Measurements from ENCODE around the gene C1orf21. TPM values are rescaled to one million over a fixed set of nuclear protein-coding genes. Genes with fewer than 3 reads are reported as not detected.

Gene C1orf21
- total RNA-seq, 1 experiment from 2014 or later: 52.5 TPM

- no peaks in the 10 kb centered on the region; the same call in 1 of the 2 replicates for H3K36me3 ChIP-seq
- DNase-seq: no peak
- H3K4me3 ChIP-seq: no peak overlapping the region
- no peaks in the 10 kb centered on the region for H3K9me3 ChIP-seq
- H3K27me3 ChIP-seq: no peaks in the 10 kb centered on the region
Observed at GRCh38 chr1:184485751-184486723, 99.2 kb downstream of the C1orf21 start.

DNA sequence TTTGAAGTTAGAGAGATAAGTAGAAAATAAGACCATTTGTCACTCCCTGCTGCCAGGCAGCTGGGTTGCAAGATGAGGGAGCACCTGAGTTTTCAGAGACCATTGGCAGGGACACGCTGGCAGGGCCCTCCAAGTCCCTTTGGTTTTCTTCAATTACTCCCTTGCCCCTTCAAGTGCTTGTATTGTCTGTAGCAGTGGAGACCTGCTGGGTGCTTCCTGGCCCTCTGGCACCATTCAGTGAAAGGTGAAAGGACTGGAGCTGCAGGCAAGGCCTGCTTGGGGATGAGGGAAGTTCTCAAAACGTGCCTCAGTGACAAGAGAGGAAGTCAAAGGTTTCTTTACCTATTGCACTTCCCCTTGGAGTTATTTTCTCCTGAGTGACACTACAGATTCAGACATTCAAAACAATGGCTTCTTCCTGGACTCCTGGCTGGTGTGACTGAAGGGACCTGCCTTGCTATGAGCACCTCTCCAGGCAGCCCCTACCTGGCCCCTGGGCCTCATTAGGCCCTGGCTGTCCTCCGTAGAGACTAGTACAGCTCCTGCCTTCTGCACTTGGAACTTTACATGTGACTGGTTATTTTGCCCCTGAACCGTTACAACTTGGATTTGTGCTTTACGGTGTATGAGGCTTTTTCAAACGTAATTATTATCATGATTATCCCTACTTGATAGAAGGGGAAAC is 100.1 kb downstream of the C1orf21 start:
- no peaks in the 10 kb centered on the region for H3K9me3 ChIP-seq
- no peaks in the 10 kb centered on the region; the same call in 1 of the 2 replicates for H3K36me3 ChIP-seq
- H3K27me3 ChIP-seq: no peaks in the 10 kb centered on the region
- DNase-seq: no peak
- no peak overlapping the region for H3K4me3 ChIP-seq

DNA sequence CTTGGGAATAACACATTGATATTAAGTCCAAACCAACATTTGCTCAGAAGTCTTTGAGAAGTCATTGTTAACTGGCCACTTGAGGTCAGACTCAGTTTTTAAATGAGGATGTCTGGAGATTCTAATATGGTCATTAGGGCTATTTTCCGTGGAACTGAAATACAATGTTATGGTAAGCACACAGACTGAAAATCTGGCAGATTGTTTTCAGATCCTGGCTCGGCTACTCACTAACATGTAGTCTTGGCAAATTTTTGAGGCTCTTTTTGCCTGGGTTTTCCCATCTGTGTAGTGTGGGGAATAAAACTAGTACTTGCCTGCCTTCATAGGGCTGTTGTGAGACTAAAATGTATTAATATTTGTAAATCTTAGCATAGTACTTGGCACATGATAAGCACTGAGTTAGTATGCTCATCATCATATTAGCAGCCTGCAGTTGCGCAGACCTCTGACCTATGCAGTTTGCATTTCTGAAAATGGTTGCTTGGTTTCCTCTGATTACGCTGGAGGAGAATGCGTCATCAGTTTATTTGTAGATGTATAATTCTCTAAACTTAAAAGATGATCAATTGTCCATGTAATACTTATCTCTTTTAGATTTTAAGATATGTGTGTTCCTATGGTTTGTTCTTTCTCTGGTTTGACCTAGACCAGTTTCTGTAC is 100.8 kb downstream of the C1orf21 start:
- Histone ChIP-seq H3K4me3 (no peak overlapping the region), H3K9me3 (no peaks in the 10 kb centered on the region), H3K36me3 (no peaks in the 10 kb centered on the region; the same call in 1 of the 2 replicates), H3K27me3 (no peaks in the 10 kb centered on the region)
- no peak for DNase-seq

DNA sequence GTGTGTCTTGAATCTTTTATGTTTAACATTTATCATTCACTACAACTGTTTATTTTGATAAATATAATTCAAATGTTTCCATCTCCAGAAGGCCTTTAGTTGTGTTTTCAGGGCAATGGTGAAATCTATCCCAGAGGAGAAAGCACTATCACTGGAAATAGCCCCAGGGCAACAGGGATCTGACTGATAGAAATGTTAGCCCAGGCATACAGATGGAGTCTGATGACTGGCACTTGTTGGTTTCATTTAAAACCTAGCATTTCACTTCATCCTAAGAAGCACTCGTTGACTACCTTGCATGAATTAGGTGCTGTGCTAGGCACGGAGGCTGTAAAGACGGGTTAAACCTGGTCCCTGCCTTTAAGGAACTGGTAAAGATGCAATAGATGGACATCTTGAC is 103.1 kb downstream of the C1orf21 start:
- no peaks in the 10 kb centered on the region for H3K27me3 ChIP-seq
- H3K4me3 ChIP-seq: no peak overlapping the region
- DNase-seq: no peak
- H3K9me3 ChIP-seq: no peaks in the 10 kb centered on the region
- H3K36me3 ChIP-seq: no peaks in the 10 kb centered on the region; the same call in 1 of the 2 replicates

- Histone ChIP-seq H3K9me3 (no peaks in the 10 kb centered on the region), H3K4me3 (no peak overlapping the region), H3K36me3 (no peaks in the 10 kb centered on the region; the same call in 1 of the 2 replicates), H3K27me3 (no peaks in the 10 kb centered on the region)
- no peak for DNase-seq
Observed at GRCh38 chr1:184492536-184492935, 105.7 kb downstream of the C1orf21 start.

DNA sequence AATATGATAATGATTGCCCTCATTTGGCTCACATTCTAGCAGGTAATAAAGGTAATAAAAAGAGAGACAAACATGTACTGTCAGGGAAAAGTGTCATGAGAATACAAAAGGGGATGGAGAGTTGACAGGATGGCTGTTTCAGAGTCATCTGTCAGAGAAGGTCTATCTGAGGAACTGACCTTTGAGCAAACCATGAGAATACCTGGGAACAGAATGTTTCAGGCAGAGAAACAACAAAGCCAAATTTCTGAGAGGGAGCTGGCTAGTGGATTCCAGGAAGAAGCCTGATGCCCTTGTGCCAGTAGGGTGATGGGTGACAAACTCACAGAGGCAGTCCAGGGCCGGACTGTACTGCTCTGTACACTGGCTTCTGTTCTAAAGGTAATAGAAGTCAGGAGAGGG is 107.2 kb downstream of the C1orf21 start:
- no peaks in the 10 kb centered on the region for H3K27me3 ChIP-seq
- no peak overlapping the region for H3K4me3 ChIP-seq
- no peaks in the 10 kb centered on the region; the same call in 1 of the 2 replicates for H3K36me3 ChIP-seq
- H3K9me3 ChIP-seq: no peaks in the 10 kb centered on the region
- DNase-seq: no peak

GRCh38 chr1:184494929-184495328 is 108.1 kb downstream of the C1orf21 start:
- Histone ChIP-seq H3K27me3 (no peaks in the 10 kb centered on the region), H3K9me3 (no peaks in the 10 kb centered on the region), H3K4me3 (no peak overlapping the region), H3K36me3 (no peaks in the 10 kb centered on the region; the same call in 1 of the 2 replicates)
- DNase-seq: no peak

DNA sequence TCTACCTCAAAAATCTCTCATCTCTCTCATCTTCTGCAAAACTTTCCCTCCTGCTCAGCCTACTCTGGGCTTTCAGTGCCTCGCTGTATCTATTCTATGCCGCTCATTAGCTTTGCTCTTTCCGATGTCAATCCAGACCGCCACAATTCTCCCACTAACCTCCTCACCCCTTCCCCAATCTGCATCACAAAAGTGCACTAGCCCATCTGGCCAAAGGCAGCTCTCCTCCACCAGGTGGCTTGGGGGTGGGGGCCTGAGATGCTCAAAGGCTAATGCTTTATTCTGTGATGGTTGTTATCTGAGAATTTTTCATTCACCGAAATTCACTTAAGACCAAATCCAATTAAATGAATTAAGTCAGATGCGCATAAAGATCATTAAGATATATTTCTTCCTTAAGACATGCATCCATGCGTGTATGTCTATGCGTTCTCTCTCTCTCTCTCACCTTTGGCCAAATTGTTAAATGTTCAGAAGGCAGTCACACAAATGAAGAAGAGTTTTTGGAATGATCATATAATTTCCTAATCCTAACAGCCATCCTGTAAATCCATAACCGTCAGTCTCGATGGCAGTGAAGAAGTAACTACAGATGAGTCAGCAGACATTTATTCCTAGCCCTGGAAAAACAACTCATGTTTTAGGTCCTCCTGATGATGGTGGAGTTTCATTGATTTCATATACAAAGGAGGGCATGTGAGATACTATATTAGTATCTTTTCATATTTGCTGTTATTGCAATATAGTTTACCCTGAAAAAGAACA is 111.3 kb downstream of the C1orf21 start:
- no peaks in the 10 kb centered on the region for H3K9me3 ChIP-seq
- no peak overlapping the region for H3K4me3 ChIP-seq
- no peak for DNase-seq
- H3K27me3 ChIP-seq: no peaks in the 10 kb centered on the region
- no peaks in the 10 kb centered on the region for H3K36me3 ChIP-seq

GRCh38 chr1:184499616-184500015 is 112.8 kb downstream of the C1orf21 start:
- peak; percentile 44 for DNase-seq

DNA sequence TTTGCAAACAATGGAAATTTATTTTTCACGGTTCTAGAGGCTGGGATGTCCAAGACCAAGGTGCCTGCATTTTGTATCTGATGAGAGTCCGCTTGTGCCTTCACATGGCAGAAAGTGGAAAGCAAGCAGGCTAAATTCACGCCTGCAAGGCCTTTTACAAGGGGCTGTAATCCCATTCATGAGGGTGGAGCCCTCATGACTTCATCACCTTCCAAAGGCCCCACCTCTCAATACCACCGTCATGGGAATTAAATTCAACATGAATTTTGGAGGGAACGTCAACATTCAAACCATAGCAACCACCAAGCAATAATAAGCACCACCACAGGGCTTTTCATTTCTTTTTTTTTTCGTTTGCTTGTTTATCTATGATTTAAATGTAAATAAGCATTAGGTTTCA is 115.3 kb downstream of the C1orf21 start:
- no peaks in the 10 kb centered on the region for H3K9me3 ChIP-seq
- no peak overlapping the region for H3K4me3 ChIP-seq
- no peaks in the 10 kb centered on the region for H3K36me3 ChIP-seq
- no peak for DNase-seq
- no peaks in the 10 kb centered on the region for H3K27me3 ChIP-seq

More at GRCh38 chr1:184499616-184500015, 112.8 kb downstream of the C1orf21 start:
- H3K36me3 ChIP-seq: no peaks in the 10 kb centered on the region
- H3K27me3 ChIP-seq: no peaks in the 10 kb centered on the region
- H3K4me3 ChIP-seq: no peak overlapping the region
- no peaks in the 10 kb centered on the region for H3K9me3 ChIP-seq

DNA sequence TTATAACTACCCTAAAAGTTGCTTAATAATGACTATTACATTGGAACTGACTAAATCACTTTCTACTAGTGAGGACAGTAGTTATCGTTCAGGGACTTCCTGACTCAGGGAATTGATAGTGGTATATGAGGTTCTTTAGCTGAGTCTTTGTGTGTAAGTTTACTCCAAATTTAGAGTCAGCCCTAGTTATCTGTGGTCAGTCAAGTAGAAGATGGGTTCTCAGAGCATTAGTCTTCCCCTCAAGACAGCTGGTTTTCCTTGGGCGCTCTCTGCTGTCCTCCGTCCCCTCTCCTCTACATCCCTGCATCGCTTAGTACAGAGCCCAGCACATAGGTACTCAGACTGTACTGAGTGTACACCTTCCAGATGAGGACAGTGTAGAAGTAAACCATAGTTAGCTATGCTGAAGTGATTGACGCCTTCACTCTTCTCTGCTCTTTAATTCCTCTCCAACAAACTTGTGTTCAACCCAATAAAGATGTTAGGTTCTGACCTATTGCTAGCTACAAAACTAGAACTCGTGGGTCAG is 116.5 kb downstream of the C1orf21 start:
- DNase-seq: no peak
- no peak overlapping the region for H3K4me3 ChIP-seq

GRCh38 chr1:184504040-184504954 is 117.5 kb downstream of the C1orf21 start:
- no peaks in the 10 kb centered on the region for H3K36me3 ChIP-seq
- no peak for DNase-seq
- H3K4me3 ChIP-seq: no peak overlapping the region
- no peaks in the 10 kb centered on the region for H3K9me3 ChIP-seq
- H3K27me3 ChIP-seq: no peaks in the 10 kb centered on the region

More for the DNA sequence above, 116.5 kb downstream of the C1orf21 start:
- no peaks in the 10 kb centered on the region for H3K9me3 ChIP-seq
- no peaks in the 10 kb centered on the region for H3K27me3 ChIP-seq
- H3K36me3 ChIP-seq: no peaks in the 10 kb centered on the region

GRCh38 chr1:184504955-184505338 is 118.1 kb downstream of the C1orf21 start:
- Histone ChIP-seq H3K4me3 (no peak overlapping the region), H3K9me3 (no peaks in the 10 kb centered on the region), H3K27me3 (no peaks in the 10 kb centered on the region), H3K36me3 (no peaks in the 10 kb centered on the region)
- no peak for DNase-seq

DNA sequence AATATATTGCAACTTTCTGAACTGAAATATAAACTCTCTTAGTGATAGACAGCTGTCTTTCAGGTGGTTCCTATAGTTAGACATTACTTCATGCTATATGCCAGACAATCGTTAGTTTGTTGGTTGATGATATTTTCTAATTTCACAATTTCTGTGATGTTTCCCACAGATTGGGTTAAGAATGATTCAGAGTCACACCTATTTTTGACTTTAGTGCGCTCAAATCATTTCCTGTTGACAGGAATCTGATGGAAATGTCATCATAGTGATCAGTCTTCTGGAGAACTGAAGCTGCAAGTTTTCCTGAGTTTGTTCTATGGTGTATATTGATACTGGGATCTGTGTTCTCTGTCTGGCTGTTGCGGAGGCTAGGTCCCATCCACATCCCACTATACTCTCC is 119.7 kb downstream of the C1orf21 start:
- Histone ChIP-seq H3K36me3 (no peaks in the 10 kb centered on the region), H3K27me3 (no peaks in the 10 kb centered on the region), H3K4me3 (no peak overlapping the region), H3K9me3 (no peaks in the 10 kb centered on the region)
- no peak for DNase-seq

GRCh38 chr1:184507165-184507564 is 120.3 kb downstream of the C1orf21 start:
- Histone ChIP-seq H3K27me3 (no peaks in the 10 kb centered on the region), H3K36me3 (no peaks in the 10 kb centered on the region), H3K9me3 (no peaks in the 10 kb centered on the region), H3K4me3 (no peak overlapping the region)
- no peak for DNase-seq

Measured in MG63 (cell line).